Neutrophil (primary cell): ENCODE results near the gene ARHGAP8.

ENCODE experiments used
- H3K27ac ChIP-seq: fragments of 200-600 bp; sonication (generic); 2 replicates; pipeline ENCODE4 v1.5.1; 2016; ENCODE audit warnings: mild to moderate bottlenecking, moderate library complexity
- H3K27me3 ChIP-seq: fragments of 200-600 bp; sonication (generic); 2 replicates; pipeline ENCODE4 v1.6.0; 2016; ENCODE audit warnings: mild to moderate bottlenecking
- H3K36me3 ChIP-seq: fragments of 200-600 bp; sonication (generic); 2 replicates; pipeline ENCODE4 v1.5.1; 2017
- H3K4me1 ChIP-seq, 2 experiments: fragments of 200-600 bp in 1 of 2; sonication (generic) in 1 of 2; 1 replicate in 1 of 2; 2 replicates in 1 of 2; pipeline versions ENCODE4 v1.5.1 to v1.6.1; 2013 to 2016; ENCODE audit warnings: low read depth in 1 of 2, low read length in 1 of 2, mild to moderate bottlenecking in 1 of 2, moderate library complexity in 1 of 2; ENCODE audit not compliant: control insufficient read depth in 1 of 2, insufficient read depth in 1 of 2
- H3K4me3 ChIP-seq, 2 experiments: fragments of 200-600 bp in 1 of 2; sonication (generic) in 1 of 2; 1 replicate in 1 of 2; 2 replicates in 1 of 2; pipeline ENCODE4 v1.5.1; 2013 to 2016; ENCODE audit warnings: low read depth in 1 of 2, low read length in 1 of 2, mild to moderate bottlenecking in 1 of 2, moderate library complexity in 1 of 2
- H3K9me3 ChIP-seq: fragments of 200-600 bp; sonication (generic); 2 replicates; pipeline ENCODE4 v1.5.1; 2016
- TF ChIP-seq, protein P1 (sequence below): fragments of 200-600 bp; sonication (generic); IDR thresholded peaks from 2 replicates; pipeline ENCODE4 v1.5.1; 2016; ENCODE audit warnings: antibody characterized with exemption

ARHGAP8 gene

GRCh38 chr22:44838316-44839016, 86.1 kb downstream of the ARHGAP8 start:
- no peaks in the 10 kb centered on the region for H3K9me3 ChIP-seq
- H3K36me3 ChIP-seq: no peaks in the 10 kb centered on the region
- H3K4me1 ChIP-seq: no peaks in the 10 kb centered on the region
- H3K27ac ChIP-seq: no peak overlapping the region
- H3K27me3 ChIP-seq: no peaks in the 10 kb centered on the region
- TF ChIP-seq, protein P1, sequence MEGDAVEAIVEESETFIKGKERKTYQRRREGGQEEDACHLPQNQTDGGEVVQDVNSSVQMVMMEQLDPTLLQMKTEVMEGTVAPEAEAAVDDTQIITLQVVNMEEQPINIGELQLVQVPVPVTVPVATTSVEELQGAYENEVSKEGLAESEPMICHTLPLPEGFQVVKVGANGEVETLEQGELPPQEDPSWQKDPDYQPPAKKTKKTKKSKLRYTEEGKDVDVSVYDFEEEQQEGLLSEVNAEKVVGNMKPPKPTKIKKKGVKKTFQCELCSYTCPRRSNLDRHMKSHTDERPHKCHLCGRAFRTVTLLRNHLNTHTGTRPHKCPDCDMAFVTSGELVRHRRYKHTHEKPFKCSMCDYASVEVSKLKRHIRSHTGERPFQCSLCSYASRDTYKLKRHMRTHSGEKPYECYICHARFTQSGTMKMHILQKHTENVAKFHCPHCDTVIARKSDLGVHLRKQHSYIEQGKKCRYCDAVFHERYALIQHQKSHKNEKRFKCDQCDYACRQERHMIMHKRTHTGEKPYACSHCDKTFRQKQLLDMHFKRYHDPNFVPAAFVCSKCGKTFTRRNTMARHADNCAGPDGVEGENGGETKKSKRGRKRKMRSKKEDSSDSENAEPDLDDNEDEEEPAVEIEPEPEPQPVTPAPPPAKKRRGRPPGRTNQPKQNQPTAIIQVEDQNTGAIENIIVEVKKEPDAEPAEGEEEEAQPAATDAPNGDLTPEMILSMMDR: no peak
- no peak overlapping the region for H3K4me3 ChIP-seq

DNA sequence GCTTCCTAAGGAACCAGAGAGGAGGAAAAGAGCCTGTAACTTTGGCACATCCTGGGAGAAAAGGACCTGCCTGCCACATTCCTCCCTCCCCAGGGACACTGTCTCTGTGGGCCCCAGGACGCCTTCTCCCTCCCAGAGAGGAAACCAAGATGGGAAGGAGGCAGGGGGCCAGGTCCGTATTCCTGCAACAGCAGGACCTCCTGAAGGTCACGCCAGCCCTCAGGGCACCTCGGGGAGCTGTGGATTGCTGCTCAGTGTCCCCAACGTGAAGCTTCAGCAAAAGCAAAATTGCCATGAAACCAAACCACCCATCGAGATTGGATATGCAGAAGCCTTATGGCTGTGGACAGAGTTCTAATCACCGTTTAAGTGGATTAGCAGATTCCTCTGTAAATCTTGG, 86.7 kb downstream of the ARHGAP8 start:
- H3K27me3 ChIP-seq: no peaks in the 10 kb centered on the region
- no peaks in the 10 kb centered on the region for H3K9me3 ChIP-seq
- no peaks in the 10 kb centered on the region for H3K4me1 ChIP-seq
- H3K36me3 ChIP-seq: no peaks in the 10 kb centered on the region
- no peak overlapping the region for H3K4me3 ChIP-seq
- TF ChIP-seq, protein P1: no peak
- no peak overlapping the region for H3K27ac ChIP-seq

DNA sequence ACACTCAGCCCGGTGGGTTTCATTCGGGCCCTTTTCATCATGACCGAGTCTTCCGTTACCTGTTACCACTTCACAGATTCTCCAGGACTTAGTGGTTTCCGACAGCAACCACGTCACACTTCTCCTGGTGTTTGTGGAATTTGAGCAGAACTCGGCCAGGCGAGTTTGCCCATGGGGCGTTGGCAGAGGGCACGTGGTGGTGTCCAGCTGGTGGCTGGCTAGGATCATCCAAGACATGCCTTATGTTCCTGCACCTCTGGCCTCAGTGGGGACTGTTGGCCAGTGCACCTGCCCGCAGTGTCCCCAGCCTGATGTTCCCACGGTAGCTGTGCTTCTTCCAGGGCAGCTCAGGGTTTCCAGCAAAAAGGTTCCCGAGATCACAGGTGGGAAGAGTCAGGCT, 87.3 kb downstream of the ARHGAP8 start:
- Histone ChIP-seq H3K27me3 (no peaks in the 10 kb centered on the region), H3K4me3 (no peak overlapping the region), H3K9me3 (no peaks in the 10 kb centered on the region), H3K36me3 (no peaks in the 10 kb centered on the region), H3K27ac (no peak overlapping the region), H3K4me1 (no peaks in the 10 kb centered on the region)
- TF ChIP-seq, protein P1: no peak

DNA sequence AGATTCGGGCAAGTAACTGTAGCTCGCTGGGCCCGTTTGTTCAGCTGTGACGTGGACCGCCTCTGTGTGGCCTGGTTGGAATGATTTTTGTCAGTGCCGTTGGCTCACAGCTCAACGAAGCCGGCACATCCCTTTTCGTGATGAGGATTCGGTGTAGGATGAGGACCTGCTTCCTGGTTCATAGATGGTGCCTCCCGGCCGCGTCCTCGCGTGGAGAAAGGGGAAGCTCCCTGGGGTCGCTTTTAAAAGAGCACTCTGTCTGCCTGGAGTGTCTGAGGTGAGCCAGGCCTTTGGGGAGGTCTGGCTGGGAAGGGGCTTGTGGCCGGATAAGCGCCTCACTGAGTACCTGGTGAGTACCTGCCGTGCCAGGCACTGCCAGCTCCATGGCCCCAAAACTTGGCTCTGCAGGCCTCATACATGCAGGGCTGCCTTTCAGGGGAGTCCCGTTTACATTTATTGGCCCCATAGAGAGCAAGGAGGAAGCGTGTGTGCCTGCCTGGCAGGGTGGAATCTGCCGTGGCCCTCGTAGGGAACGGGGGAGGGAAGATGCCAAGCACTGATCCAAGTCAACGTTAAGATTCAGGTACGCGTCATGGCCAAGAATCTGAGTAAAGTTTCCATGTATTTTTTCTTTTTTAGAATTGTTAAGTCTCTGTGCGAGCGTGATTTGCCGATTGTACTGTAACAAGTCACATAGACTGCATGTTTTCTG, 88.4 kb downstream of the ARHGAP8 start:
- Histone ChIP-seq H3K27me3 (no peaks in the 10 kb centered on the region), H3K36me3 (no peaks in the 10 kb centered on the region)

DNA sequence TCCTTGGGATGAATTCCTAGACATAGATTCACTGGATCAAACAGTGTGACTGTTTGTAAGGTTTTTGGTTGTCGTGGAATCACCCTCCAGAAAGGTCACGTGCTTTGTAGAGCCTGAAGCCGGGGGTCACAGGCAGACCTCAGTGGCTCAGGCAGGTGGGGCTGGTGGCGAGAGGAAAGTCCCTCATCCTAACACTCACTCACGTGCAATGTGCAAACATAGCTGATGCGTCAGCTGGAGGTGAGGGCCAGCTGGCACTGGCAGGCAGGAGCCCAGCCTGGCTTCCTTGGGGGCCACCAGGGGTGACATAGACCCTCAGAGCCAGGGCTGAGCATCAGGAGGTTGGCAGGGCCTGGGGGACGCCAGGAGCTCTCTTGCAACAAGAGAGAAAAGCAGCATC, 90.0 kb downstream of the ARHGAP8 start:
- Histone ChIP-seq H3K9me3 (no peaks in the 10 kb centered on the region), H3K27ac (no peak overlapping the region)
- TF ChIP-seq, protein P1: no peak

More for the DNA sequence above, 88.4 kb downstream of the ARHGAP8 start:
- H3K4me1 ChIP-seq: no peaks in the 10 kb centered on the region
- no peak overlapping the region for H3K27ac ChIP-seq
- H3K4me3 ChIP-seq: no peak overlapping the region
- TF ChIP-seq, protein P1: no peak
- no peaks in the 10 kb centered on the region for H3K9me3 ChIP-seq

More for the DNA sequence above, 90.0 kb downstream of the ARHGAP8 start:
- H3K36me3 ChIP-seq: no peaks in the 10 kb centered on the region
- no peak overlapping the region for H3K4me3 ChIP-seq
- H3K27me3 ChIP-seq: no peaks in the 10 kb centered on the region
- H3K4me1 ChIP-seq: no peaks in the 10 kb centered on the region
